GM13977 (cell line): Measurements from ENCODE around the gene MACROD2.

Experiments used
- DNase-seq: peaks from one replicate; pipeline ENCODE4 v3.0.0; 2012; ENCODE audit warnings: low spot score
- CTCF ChIP-seq: IDR thresholded peaks from 2 replicates; pipeline ENCODE4 v1.5.1; 2012; ENCODE audit warnings: mild to moderate bottlenecking, control low read depth; ENCODE audit not compliant: insufficient read depth; ENCODE audit errors: extremely low read depth, missing control alignments
- in situ Hi-C: fragments of 300-500 bp; cut with MboI; formaldehyde crosslinking; loops from one replicate; pipeline ENCODE4 v1.12.0; 2022; ENCODE audit warnings: low sequenced_read_pairs, low pct_unique_long_range_greater_than_20kb, mixed read lengths, inconsistent platforms; ENCODE audit not compliant: unreplicated experiment

Gene MACROD2

GRCh38 chr20:16020971-16021370 lies 2025.7 kb downstream of the MACROD2 start:
- DNase-seq: no peak
- no peak for TF ChIP-seq CTCF
- in situ Hi-C loops: no loop called here

- TF ChIP-seq CTCF: no peak
- no peak for DNase-seq
- in situ Hi-C loops: no loop called here
Measured at GRCh38 chr20:16025084-16025483, 2029.8 kb downstream of the MACROD2 start.

GRCh38 chr20:16027686-16028085 lies 2032.4 kb downstream of the MACROD2 start:
- no peak for TF ChIP-seq CTCF
- in situ Hi-C loops: no loop called here
- no peak for DNase-seq

- no peak for DNase-seq
- no peak for TF ChIP-seq CTCF
- in situ Hi-C loops: no loop called here
Measured at GRCh38 chr20:16028923-16029322, 2033.6 kb downstream of the MACROD2 start.

- no peak for TF ChIP-seq CTCF
- DNase-seq: no peak
- in situ Hi-C loops: no loop called here
Measured at GRCh38 chr20:16030253-16030652, 2034.9 kb downstream of the MACROD2 start.

GRCh38 chr20:16035576-16035975 lies 2040.3 kb downstream of the MACROD2 start:
- no peak for DNase-seq
- in situ Hi-C loops: no loop called here
- TF ChIP-seq CTCF: no peak

GRCh38 chr20:16036331-16036730 lies 2041.0 kb downstream of the MACROD2 start:
- in situ Hi-C loops: no loop called here
- DNase-seq: no peak
- TF ChIP-seq CTCF: no peak
